Prostate gland (tissue), 2 donors: ENCODE data around the gene RNASEH2B. TPM values are rescaled to one million over a fixed set of nuclear protein-coding genes. Genes with fewer than 3 reads are reported as not detected.
A peak's percentile ranks its signal among the peaks of the same experiment; 100 is the strongest.

Experiments used
- DNase-seq: peaks from one replicate; pipeline ENCODE4 v3.0.0-alpha.2; 2019; ENCODE audit warnings: low spot score
- H3K27ac ChIP-seq, 2 donors: fragments of 200-600 bp; sonication (generic); 2 replicates each; pipeline ENCODE4 v1.5.1; 2017 to 2019
- H3K27me3 ChIP-seq: fragments of 200-600 bp; sonication (generic); replicated peaks from 2 replicates; pipeline ENCODE4 v1.5.1; 2019; ENCODE audit not compliant: insufficient read depth
- H3K36me3 ChIP-seq, 2 donors: fragments of 200-600 bp; sonication (generic); 1 replicate in 1 of 2; 2 replicates in 1 of 2; pipeline versions ENCODE4 v1.5.1 to v1.8.1; 2017 to 2019
- H3K4me1 ChIP-seq: fragments of 200-600 bp; sonication (generic); replicated peaks from 2 replicates; pipeline ENCODE4 v1.5.1; 2019
- H3K4me3 ChIP-seq, 2 donors: fragments of 200-600 bp; sonication (generic); 2 replicates each; pipeline ENCODE4 v1.5.1; 2017 to 2019
- H3K9me3 ChIP-seq: fragments of 200-600 bp; sonication (generic); 2 replicates; pipeline ENCODE4 v1.5.1; 2017
- POLR2A ChIP-seq: fragments of 450-650 bp; IDR thresholded peaks from one replicate; pipeline ENCODE4 v1.6.1; 2016; ENCODE audit warnings: antibody characterized with exemption, mild to moderate bottlenecking
- POLR2AphosphoS5 ChIP-seq: sonication (generic); formaldehyde crosslinking; IDR thresholded peaks from one replicate; pipeline ENCODE4 v1.6.1; 2017; ENCODE audit warnings: antibody characterized with exemption
- WGBS: methylation state at CpG from one replicate; pipeline ENCODE4 v1.1.5; 2018; 5-methylcytosine and 5-hydroxymethylcytosine counted together
- intact Hi-C: fragments of 100-400 bp; cut with DNase I; formaldehyde crosslinking; loops from one replicate; pipeline ENCODE4 v1.14.2; 2022
- total RNA-seq, 2 donors: library from RNA; depleted of rRNA; stranded (reverse); fragments of >200 nt; gene quantifications; one replicate each; pipeline ENCODE4 v1.1.0, GENCODE V29; 2016
- TF ChIP-seq, protein P1 (sequence below), 4 experiments: fragments of 200-600 bp in 2 of 4; fragments of 450-650 bp in 2 of 4; sonication (generic) in 2 of 4; IDR thresholded peaks; 1 replicate in 3 of 4; 2 replicates in 1 of 4; pipeline ENCODE4 v1.5.1; 2016 to 2019; ENCODE audit warnings: antibody characterized with exemption in 4 of 4, mild to moderate bottlenecking in 2 of 4, moderate library complexity in 2 of 4

The RNASEH2B gene
- total RNA-seq, 2 donors from 2014 or later, result 34.1 to 54.9 TPM

DNA sequence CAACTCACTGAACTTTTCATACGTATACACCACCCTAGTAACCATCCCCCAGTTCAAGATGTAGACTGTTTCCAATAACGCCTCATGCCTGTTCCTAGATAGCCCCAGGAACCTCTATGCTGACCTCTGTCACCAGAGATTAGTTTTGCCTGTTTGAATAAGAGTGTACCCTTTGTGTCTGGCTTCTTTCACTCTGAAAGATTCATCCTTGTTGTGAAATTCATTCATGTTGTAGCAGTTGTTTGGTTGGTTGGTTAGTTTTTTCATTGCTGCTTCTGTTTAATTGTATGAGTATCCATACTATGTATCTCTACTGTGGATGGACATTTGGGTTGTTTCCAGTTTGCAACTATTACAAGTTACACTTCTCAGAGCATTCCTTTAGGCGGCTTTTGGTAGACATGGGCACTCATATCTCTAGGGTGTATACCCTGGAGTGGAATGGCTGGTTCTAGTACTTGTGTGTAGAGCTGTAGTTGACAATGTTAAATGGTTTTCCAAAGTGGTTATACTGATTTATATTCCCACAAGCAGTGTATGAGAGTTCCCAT, 1.6 kb downstream of the RNASEH2B start:
- no peak for DNase-seq
- Histone ChIP-seq H3K27ac (peak overlapping the region; percentile 86 to 90), H3K4me3 (no peak overlapping the region), H3K27me3 (no peaks in the 10 kb centered on the region), H3K9me3 (no peaks in the 10 kb centered on the region), H3K36me3 (no peaks in the 10 kb centered on the region), H3K4me1 (no peaks in the 10 kb centered on the region)
- intact Hi-C loops, result loop anchor here (5.0 kb wide), 3 partner anchors 789 to 934 kb away; no protein-coding TSS in a partner anchor
- TF ChIP-seq, protein P1, sequence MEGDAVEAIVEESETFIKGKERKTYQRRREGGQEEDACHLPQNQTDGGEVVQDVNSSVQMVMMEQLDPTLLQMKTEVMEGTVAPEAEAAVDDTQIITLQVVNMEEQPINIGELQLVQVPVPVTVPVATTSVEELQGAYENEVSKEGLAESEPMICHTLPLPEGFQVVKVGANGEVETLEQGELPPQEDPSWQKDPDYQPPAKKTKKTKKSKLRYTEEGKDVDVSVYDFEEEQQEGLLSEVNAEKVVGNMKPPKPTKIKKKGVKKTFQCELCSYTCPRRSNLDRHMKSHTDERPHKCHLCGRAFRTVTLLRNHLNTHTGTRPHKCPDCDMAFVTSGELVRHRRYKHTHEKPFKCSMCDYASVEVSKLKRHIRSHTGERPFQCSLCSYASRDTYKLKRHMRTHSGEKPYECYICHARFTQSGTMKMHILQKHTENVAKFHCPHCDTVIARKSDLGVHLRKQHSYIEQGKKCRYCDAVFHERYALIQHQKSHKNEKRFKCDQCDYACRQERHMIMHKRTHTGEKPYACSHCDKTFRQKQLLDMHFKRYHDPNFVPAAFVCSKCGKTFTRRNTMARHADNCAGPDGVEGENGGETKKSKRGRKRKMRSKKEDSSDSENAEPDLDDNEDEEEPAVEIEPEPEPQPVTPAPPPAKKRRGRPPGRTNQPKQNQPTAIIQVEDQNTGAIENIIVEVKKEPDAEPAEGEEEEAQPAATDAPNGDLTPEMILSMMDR (IDR thresholded peaks at IDR 0.05), result no peak
- TF ChIP-seq POLR2A (no peak), POLR2AphosphoS5 (no peak)
- 73% methylated on average over 3 of the region's 3 CpGs for WGBS

DNA sequence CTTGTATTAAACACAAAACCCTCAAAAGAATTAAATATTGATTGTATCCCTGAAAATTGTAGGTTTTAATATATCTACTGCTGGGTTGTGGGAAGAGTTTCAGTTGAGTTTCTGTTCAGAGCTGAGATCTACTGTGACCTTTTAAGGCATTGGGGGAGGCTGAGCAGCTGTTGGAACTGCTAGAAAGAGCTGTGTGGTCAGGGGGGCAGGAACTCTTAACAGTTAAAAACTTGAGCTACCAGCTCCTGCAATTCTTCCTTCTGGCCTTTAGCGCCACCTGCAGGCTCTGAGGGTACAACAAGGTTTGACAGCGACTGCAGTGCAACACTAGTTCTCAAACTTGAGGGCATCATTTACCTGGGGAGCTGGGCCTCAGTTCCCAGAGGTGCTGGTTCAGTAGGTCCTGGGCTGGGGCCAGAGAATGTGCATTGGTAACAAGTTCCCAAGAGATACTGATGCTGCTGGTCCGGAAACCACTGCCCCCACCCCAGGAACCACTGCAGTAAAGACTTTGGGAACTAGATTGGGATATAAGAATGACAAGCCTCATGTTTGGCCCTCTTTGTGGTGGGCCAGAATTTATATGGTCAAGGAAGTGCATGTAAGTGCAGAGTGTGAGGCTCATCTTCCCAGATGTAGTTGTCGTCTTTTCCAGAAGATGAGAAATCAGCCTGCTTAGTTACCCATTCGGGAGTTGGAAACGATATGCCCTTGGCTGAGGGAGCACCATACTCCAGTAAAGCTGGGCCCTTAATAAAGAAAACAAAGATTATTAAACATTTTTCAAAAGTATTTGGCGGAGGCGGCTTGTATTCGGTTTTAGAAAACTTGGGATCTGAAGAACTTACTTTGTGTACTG, 2.6 kb downstream of the RNASEH2B start:
- intact Hi-C loops, result loop anchor here (2.0 to 5.0 kb wide), 4 partner anchors 383 to 935 kb away; no protein-coding TSS in a partner anchor
- 57% methylated on average over 9 of the region's 9 CpGs for WGBS
- no peak overlapping the region for H3K4me3 ChIP-seq
- no peaks in the 10 kb centered on the region for H3K36me3 ChIP-seq
- no peaks in the 10 kb centered on the region for H3K27me3 ChIP-seq
- TF ChIP-seq, protein P1 (IDR thresholded peaks at IDR 0.05), result peak; percentile 71 to 86 (median 82)
- TF ChIP-seq POLR2AphosphoS5 (peak; percentile 64), POLR2A (no peak)
- DNase-seq, result peak; percentile 78
- H3K27ac ChIP-seq, result peak overlapping the region in 1 of 2 donors; percentile 9
- no peaks in the 10 kb centered on the region for H3K9me3 ChIP-seq
- no peaks in the 10 kb centered on the region for H3K4me1 ChIP-seq

DNA sequence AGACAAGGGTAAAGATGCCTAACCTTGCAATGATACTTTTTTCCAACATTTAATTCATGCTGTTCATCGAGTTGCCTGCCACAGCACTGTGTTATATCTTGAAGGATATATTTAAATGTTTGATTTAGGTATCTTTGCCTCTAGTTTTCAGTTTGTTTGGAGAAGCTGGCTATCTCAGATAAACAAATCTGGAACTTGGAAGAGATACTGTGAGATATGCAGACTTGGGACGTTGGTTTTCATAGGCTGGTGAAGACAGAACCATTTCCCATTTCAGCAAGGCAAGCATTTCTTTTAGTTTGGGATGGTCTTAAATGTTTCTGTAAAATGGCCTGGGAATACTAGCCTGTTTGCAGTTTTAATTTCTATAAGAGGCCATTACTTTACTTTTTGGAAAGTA, 3.3 kb downstream of the RNASEH2B start:
- no peaks in the 10 kb centered on the region for H3K4me1 ChIP-seq
- TF ChIP-seq, protein P1 (IDR thresholded peaks at IDR 0.05), result no peak
- TF ChIP-seq POLR2AphosphoS5 (no peak), POLR2A (no peak)
- H3K4me3 ChIP-seq, result no peak overlapping the region
- H3K27me3 ChIP-seq, result no peaks in the 10 kb centered on the region
- DNase-seq, result no peak
- H3K9me3 ChIP-seq, result no peaks in the 10 kb centered on the region
- intact Hi-C loops, result loop anchor here (2.0 to 5.0 kb wide), 4 partner anchors 384 to 936 kb away; no protein-coding TSS in a partner anchor
- H3K36me3 ChIP-seq, result no peaks in the 10 kb centered on the region
- peak overlapping the region in 1 of 2 donors; percentile 9 for H3K27ac ChIP-seq
- WGBS, result 56% methylated on average over 2 of the region's 2 CpGs

DNA sequence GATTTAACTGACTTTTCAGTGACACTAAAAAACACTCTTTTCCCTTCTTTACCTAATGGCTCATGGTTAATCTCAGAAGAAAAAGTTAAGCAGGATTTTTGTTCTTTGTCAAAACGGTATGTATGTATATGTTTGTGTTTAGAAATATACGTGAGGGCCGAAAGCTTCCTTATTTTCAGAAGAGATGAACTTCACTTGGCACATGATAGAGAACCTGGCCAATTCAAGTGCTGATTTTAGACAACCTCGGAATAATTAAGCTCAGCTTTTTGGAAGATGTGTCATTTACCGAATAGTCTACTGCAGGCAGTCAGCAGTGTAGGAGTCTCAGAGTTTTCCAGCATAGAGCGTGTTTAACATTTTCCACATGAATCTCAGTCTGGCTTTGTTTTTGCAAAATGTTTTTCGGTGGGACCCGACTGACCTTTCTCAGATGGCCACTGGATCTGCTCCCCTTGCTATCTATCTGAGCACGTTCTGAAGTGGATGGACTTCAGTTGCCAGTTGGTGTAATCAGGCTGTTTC, 4.6 kb downstream of the RNASEH2B start:
- H3K4me3 ChIP-seq, result no peak overlapping the region
- H3K9me3 ChIP-seq, result no peaks in the 10 kb centered on the region
- no peak for DNase-seq
- TF ChIP-seq POLR2AphosphoS5 (no peak), POLR2A (no peak)
- TF ChIP-seq, protein P1 (IDR thresholded peaks at IDR 0.05), result no peak
- H3K27me3 ChIP-seq, result no peaks in the 10 kb centered on the region
- H3K27ac ChIP-seq, result peak overlapping the region; percentile 18 to 26
- no peaks in the 10 kb centered on the region for H3K4me1 ChIP-seq
- intact Hi-C loops, result loop anchor here (5.0 kb wide), 3 partner anchors 792 to 937 kb away; no protein-coding TSS in a partner anchor
- 63% methylated on average over 9 of the region's 9 CpGs for WGBS
- no peaks in the 10 kb centered on the region for H3K36me3 ChIP-seq
